ENCODE data around the gene PALD1.

DNA sequence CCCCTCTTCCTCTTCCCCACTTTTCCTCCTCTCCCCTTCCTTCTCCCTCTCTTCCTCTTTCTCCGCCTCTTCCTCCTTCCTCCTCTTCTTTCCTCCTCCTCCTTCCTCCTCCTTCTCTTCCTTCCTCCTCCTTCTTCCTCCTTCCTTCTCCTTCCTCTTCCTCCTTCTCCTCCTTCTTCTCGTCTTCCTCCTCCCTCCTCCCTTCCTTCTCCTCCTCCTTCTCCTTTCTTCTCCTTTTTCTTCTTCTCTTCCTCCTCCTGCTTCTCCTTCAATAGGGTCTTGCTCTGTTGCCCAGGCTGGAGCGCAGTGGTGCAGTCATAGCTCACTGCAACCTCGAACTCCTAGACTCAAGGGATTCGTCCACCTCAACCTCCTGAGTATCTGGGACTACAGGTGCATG is 56.9 kb downstream of the PALD1 start:
- TF ChIP-seq, protein P1, sequence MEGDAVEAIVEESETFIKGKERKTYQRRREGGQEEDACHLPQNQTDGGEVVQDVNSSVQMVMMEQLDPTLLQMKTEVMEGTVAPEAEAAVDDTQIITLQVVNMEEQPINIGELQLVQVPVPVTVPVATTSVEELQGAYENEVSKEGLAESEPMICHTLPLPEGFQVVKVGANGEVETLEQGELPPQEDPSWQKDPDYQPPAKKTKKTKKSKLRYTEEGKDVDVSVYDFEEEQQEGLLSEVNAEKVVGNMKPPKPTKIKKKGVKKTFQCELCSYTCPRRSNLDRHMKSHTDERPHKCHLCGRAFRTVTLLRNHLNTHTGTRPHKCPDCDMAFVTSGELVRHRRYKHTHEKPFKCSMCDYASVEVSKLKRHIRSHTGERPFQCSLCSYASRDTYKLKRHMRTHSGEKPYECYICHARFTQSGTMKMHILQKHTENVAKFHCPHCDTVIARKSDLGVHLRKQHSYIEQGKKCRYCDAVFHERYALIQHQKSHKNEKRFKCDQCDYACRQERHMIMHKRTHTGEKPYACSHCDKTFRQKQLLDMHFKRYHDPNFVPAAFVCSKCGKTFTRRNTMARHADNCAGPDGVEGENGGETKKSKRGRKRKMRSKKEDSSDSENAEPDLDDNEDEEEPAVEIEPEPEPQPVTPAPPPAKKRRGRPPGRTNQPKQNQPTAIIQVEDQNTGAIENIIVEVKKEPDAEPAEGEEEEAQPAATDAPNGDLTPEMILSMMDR (conservative IDR thresholded peaks at IDR 0.05 in 1 of 2, IDR thresholded peaks at IDR 0.05 in 1 of 2; ENCODE audit: low read depth in 1 of 2, low read length in 2 of 2): no peak
- no peak for TF ChIP-seq EZH2 (IDR thresholded peaks at IDR 0.05; ENCODE audit: low read length, missing control alignments)

Data from fibroblast of lung (primary cell).